Measurements from ENCODE around the gene SRRM2. TPM values are rescaled to one million over a fixed set of nuclear protein-coding genes. Genes with fewer than 3 reads are reported as not detected.
A peak's percentile ranks its signal among the peaks of the same experiment; 100 is the strongest.

Gene SRRM2
- 100 to 1,000 TPM; 111 to 419 (median 289) TPM for total RNA-seq
- long read RNA-seq, partial matches to known transcripts: 2 of 7 reads
- long read RNA-seq, other reads (novel, unspliced or antisense): 4 of 7 reads

GRCh38 chr16:2752035-2752849, at the start of gene SRRM2:
Gene SRRM2, plus strand, starts transcription at chr16:2752638. Its CDS starts 3,727 bp downstream, at chr16:2756365.
- Histone ChIP-seq H3K9me3 (no peaks in the 10 kb centered on the region), H3K4me3 (peak within 1 kb of the TSS; percentile 75 to 98 (median 95)), H3K27me3 (no peaks in the 10 kb centered on the region), H3K36me3 (peaks cover 0 to 4% (median 1%) of the 10 kb centered on the region in 4 donors), H3K4me1 (peaks cover 0 to 32% (median 10%) of the 10 kb centered on the region in 4 donors), H3K27ac (peak within 1 kb of the TSS; percentile 99)
- peak; percentile 90 to 93 (median 92) for ATAC-seq
- peak; percentile 98 for TF ChIP-seq POLR2A (IDR thresholded peaks at IDR 0.05)
- TF ChIP-seq, protein P1, sequence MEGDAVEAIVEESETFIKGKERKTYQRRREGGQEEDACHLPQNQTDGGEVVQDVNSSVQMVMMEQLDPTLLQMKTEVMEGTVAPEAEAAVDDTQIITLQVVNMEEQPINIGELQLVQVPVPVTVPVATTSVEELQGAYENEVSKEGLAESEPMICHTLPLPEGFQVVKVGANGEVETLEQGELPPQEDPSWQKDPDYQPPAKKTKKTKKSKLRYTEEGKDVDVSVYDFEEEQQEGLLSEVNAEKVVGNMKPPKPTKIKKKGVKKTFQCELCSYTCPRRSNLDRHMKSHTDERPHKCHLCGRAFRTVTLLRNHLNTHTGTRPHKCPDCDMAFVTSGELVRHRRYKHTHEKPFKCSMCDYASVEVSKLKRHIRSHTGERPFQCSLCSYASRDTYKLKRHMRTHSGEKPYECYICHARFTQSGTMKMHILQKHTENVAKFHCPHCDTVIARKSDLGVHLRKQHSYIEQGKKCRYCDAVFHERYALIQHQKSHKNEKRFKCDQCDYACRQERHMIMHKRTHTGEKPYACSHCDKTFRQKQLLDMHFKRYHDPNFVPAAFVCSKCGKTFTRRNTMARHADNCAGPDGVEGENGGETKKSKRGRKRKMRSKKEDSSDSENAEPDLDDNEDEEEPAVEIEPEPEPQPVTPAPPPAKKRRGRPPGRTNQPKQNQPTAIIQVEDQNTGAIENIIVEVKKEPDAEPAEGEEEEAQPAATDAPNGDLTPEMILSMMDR (IDR thresholded peaks at IDR 0.05): no peak
- WGBS (ENCODE audit: insufficient coverage, low coverage, low lambda C conversion rate, missing lambda C conversion rate): 7% methylated on average over 3 of the region's 99 CpGs
- intact Hi-C loops (cut with DNase I): no loop called here
- peak; percentile 95 to 96 (median 96) for DNase-seq

GRCh38 chr16:2702871-2703745, 49.3 kb upstream of the SRRM2 start:
- no peak overlapping the region for H3K4me3 ChIP-seq
- peaks cover 0 to 41% (median 14%) of the 10 kb centered on the region in 4 donors for H3K36me3 ChIP-seq
- ATAC-seq (peak; percentile 80 to 94 (median 87)), DNase-seq (peak; percentile 62 to 96 (median 94))
- no peak overlapping the region for H3K27ac ChIP-seq
- WGBS (ENCODE audit: insufficient coverage, low coverage, low lambda C conversion rate, missing lambda C conversion rate): 57% methylated on average over 1 of the region's 28 CpGs
- intact Hi-C loops (cut with DNase I): no loop called here
- H3K27me3 ChIP-seq: no peaks in the 10 kb centered on the region
- TF ChIP-seq POLR2A (IDR thresholded peaks at IDR 0.05): no peak
- TF ChIP-seq, protein P1 (IDR thresholded peaks at IDR 0.05): no peak
- peaks cover 0 to 15% (median 7%) of the 10 kb centered on the region in 4 donors for H3K4me1 ChIP-seq
- H3K9me3 ChIP-seq: no peaks in the 10 kb centered on the region

DNA sequence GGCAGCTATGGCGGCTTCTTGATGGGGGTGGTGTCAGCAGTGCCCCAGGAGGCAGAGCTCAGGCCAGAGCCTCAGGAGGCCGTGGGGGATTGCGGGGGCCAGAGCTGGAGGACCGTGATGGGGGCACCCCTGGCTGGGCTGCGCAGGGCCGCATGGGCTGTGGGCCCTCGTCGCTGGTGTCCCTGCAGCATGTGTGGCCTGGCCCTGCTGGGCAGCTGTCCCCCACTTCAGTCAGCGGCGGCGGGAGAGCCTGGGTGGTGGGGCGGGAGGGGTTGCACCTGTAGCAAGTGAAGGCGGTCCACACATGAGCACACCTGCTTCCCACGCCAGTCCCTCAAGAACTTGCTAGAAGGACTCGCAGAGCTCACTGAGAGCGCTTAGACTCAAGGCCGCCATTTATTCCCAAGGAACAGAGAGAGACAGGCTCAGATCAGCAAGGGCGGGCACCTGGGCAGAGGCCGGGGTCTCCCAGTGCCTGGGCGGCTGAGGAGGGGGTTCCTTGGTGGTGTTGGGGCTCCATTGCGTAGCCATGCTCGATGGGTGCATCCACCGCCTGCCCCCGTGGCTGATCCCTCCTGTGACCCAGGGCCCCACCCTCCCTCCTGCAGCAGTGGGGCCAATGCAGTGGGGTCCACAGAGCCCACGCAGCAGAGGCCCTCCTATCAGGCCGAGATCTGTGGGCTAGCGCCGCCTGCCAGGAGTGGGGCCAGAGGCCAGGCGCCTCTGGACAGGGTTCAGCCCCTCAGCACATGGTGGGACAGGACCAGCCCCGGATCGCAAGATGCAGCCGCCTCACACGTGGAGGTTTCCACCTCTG, 48.1 kb upstream of the SRRM2 start:
- 100% methylated on average over 4 of the region's 33 CpGs for WGBS (ENCODE audit: insufficient coverage, low coverage, low lambda C conversion rate, missing lambda C conversion rate)
- ATAC-seq (no peak), DNase-seq (peak in 1 of 3 donors; percentile 15)
- peaks cover 0 to 15% (median 7%) of the 10 kb centered on the region in 4 donors for H3K4me1 ChIP-seq
- H3K9me3 ChIP-seq: no peaks in the 10 kb centered on the region
- no peaks in the 10 kb centered on the region for H3K27me3 ChIP-seq
- intact Hi-C loops (cut with DNase I): no loop called here
- H3K36me3 ChIP-seq: peaks cover 0 to 43% (median 15%) of the 10 kb centered on the region in 4 donors
- no peak overlapping the region for H3K27ac ChIP-seq
- TF ChIP-seq, protein P1 (IDR thresholded peaks at IDR 0.05): no peak
- no peak for TF ChIP-seq POLR2A (IDR thresholded peaks at IDR 0.05)
- H3K4me3 ChIP-seq: no peak overlapping the region

- TF ChIP-seq POLR2A (IDR thresholded peaks at IDR 0.05): no peak
- TF ChIP-seq, protein P1 (IDR thresholded peaks at IDR 0.05): no peak
- Histone ChIP-seq H3K4me3 (no peak overlapping the region), H3K9me3 (no peaks in the 10 kb centered on the region), H3K4me1 (peaks cover 0 to 15% (median 7%) of the 10 kb centered on the region in 4 donors), H3K36me3 (peaks cover 0 to 37% (median 15%) of the 10 kb centered on the region in 4 donors), H3K27ac (no peak overlapping the region), H3K27me3 (no peaks in the 10 kb centered on the region)
- DNase-seq: peak in 1 of 3 donors; percentile 13
- no peak for ATAC-seq
- intact Hi-C loops (cut with DNase I): no loop called here
- WGBS (ENCODE audit: insufficient coverage, low coverage, low lambda C conversion rate, missing lambda C conversion rate): no CpG with 5 or more reads among the region's 14 CpGs
Measured at GRCh38 chr16:2704983-2705275, 47.5 kb upstream of the SRRM2 start.
